Prostate gland (tissue), 2 donors: ENCODE measurements around the gene RNF121.

Experiments
- POLR2A ChIP-seq: fragments of 450-650 bp; IDR thresholded peaks from one replicate; pipeline ENCODE4 v1.6.1; 2016; ENCODE audit warnings: antibody characterized with exemption, mild to moderate bottlenecking
- POLR2AphosphoS5 ChIP-seq: sonication (generic); formaldehyde crosslinking; IDR thresholded peaks from one replicate; pipeline ENCODE4 v1.6.1; 2017; ENCODE audit warnings: antibody characterized with exemption
- TF ChIP-seq, protein P1 (sequence below), 4 experiments: fragments of 200-600 bp in 2 of 4; fragments of 450-650 bp in 2 of 4; sonication (generic) in 2 of 4; IDR thresholded peaks; 1 replicate in 3 of 4; 2 replicates in 1 of 4; pipeline ENCODE4 v1.5.1; 2016 to 2019; ENCODE audit warnings: antibody characterized with exemption in 4 of 4, mild to moderate bottlenecking in 2 of 4, moderate library complexity in 2 of 4

DNA sequence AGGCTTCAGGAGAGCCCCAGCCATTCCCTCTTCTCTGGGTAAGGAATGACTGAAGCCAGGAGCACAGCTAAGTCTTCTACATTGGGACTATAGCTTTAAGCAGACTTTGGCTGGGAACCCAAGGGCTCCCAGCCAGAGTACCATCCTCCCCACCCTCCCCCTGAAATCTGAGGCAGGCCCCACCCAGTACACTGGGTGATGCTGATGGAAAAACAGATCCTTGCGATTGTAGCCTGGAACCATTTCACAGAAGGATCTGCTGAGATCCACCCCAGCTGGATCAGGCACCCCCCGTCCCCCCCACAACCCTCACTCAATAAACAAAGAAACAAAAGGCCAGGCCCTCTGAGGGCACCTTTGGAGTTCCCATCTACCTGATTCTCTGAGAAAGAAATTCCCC, 109.6 kb downstream of the RNF121 start:
- TF ChIP-seq, protein P1, sequence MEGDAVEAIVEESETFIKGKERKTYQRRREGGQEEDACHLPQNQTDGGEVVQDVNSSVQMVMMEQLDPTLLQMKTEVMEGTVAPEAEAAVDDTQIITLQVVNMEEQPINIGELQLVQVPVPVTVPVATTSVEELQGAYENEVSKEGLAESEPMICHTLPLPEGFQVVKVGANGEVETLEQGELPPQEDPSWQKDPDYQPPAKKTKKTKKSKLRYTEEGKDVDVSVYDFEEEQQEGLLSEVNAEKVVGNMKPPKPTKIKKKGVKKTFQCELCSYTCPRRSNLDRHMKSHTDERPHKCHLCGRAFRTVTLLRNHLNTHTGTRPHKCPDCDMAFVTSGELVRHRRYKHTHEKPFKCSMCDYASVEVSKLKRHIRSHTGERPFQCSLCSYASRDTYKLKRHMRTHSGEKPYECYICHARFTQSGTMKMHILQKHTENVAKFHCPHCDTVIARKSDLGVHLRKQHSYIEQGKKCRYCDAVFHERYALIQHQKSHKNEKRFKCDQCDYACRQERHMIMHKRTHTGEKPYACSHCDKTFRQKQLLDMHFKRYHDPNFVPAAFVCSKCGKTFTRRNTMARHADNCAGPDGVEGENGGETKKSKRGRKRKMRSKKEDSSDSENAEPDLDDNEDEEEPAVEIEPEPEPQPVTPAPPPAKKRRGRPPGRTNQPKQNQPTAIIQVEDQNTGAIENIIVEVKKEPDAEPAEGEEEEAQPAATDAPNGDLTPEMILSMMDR (IDR thresholded peaks at IDR 0.05): no peak
- TF ChIP-seq POLR2A (peak; percentile 56), POLR2AphosphoS5 (peak; percentile 88)
